HG02938 (cell line): Measurements from ENCODE around the gene RSPO3.
"Not testable (repeated sequence)": the region's sequence is repeated elsewhere in the genome, so short reads cannot be mapped to it uniquely, and the experiment has no call there.

Source experiments
- ATAC-seq: cut with Tn5 transposase; IDR thresholded peaks from one replicate; pipeline ENCODE4 v1.9.1; 2021; ENCODE audit warnings: mild to moderate bottlenecking, moderate library complexity; ENCODE audit not compliant: unreplicated experiment

RSPO3 gene

DNA sequence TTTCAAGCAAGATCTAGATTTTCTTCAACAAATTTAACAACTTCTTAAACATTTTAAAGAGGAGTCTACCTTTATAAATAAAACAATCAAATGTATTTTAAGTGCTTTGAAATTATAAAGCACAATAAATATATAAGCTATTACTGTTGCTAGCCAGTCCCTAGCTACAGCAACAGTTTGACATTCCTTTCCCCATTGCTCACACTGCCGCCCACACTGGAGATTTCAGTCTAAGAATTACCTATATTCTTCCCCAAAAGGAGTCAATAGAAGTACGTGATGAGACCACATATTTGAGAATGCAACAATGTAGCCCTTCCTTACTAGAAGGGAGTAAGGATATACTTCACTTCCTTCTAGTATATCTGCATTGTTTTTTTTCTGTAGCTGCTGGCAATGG, 82.8 kb downstream of the RSPO3 start:
- ATAC-seq: no peak

GRCh38 chr6:127202676-127203075, 84.2 kb downstream of the RSPO3 start:
- no peak for ATAC-seq

GRCh38 chr6:127204281-127204680, 85.8 kb downstream of the RSPO3 start:
- no peak for ATAC-seq

GRCh38 chr6:127205036-127205435, 86.6 kb downstream of the RSPO3 start:
- no peak for ATAC-seq

GRCh38 chr6:127206531-127207095, 88.1 kb downstream of the RSPO3 start:
- ATAC-seq: no peak

- no peak for ATAC-seq
Measured at GRCh38 chr6:127207591-127208120, 89.2 kb downstream of the RSPO3 start.

- no peak for ATAC-seq
Measured at GRCh38 chr6:127210725-127211124, 92.3 kb downstream of the RSPO3 start.

GRCh38 chr6:127212376-127212775, 93.9 kb downstream of the RSPO3 start:
- ATAC-seq: no peak

DNA sequence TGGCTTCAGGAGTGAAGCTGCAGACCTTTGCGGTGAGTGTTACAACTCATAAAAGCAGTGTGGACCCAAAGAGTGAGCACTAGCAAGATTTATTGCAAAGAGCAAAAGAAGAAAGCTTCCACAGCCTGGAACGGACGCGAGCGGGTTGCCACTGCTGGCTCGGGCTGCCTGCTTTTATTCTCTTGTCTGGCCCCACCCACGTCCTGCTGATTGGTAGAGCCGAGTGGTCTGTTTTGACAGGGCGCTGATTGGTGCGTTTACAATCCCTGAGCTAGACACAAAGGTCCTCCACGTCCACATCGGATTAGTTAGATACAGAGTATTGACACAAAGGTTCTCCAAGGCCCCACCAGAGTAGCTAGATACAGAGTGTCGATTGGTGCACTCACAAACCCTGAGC, 95.6 kb downstream of the RSPO3 start:
- ATAC-seq: not testable (repeated sequence)

DNA sequence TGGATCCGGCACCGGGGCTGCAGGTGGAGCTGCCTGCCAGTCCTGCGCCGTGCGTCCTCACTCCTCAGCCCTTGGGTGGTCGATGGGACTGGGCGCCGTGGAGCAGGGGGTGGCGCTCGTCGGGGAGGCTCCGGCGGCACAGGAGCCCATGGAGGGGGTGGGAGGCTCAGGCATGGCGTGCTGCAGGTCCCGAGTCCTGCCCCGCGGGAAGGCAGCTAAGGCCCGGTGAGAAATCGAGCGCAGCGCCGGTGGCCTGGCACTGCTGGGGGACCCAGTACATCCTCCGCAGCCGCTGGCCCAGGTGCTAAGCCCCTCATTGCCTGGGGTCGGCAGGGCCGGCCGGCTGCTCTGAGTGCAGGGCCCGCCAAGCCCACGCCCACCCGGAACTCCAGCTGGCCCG, 96.1 kb downstream of the RSPO3 start:
- not testable (repeated sequence) for ATAC-seq

GRCh38 chr6:127215931-127216330, 97.5 kb downstream of the RSPO3 start:
- ATAC-seq: no peak

DNA sequence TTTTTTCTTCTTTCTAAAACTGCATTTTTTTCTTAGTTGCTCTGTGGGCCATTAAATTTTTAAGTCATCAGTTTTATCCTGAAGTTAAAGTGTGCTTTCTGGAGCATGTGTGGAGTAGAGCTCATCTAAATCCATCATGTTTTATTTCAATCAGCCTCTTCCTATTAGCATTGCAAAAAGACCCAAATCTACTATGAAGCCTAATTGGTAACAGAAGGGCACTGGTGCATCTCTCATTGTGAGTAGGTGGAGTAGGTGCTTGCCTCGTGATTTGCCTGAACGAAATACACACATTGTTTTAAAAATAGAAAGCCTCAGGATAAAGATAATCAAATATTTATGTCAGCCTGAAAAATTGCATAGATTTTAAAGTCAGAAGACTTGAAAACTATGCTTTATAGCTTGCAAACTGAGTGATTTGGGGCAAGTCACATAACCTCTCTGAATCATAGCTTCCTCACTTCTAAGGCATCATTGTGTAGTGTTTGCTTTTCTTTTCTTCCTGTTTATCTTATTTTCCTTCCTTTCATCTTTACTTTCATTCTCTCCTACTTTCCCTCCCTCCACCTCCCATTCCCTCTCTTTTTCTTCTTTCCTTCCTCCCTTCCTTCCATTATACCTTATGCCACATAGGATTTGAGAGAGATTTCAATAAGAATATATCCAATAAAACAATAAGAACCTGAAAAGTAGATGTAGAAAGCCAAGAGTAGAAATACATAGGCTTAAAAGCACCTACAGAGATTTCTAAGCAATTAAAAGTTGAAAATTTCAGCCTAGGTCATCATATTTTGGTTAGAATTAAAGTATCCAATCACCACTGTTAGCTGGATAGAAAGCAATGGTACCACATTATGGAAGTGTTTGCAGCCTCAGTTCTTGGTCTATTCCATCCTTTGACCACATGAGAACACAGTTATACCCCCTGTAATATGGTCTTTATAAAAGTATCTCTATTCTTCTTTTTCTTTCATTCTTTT, 98.6 kb downstream of the RSPO3 start:
- no peak for ATAC-seq

DNA sequence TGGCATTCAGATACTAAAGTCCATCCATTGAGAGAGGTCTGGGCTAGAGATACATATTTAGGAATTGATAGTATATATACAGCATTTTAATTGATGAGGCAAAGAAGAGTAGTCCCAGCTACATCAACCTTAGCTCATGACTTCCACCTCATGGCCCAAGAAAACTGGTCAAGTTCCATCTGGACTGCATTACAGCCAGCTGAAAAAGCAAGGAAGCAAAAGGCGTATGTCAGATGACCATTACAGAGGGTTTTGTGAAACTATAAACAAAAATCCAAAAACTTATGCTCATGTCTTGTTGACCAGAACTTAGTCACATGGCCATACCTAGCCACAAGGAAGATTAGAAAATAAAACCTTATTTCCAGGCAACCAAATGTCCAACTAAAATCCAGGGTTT, 101.4 kb downstream of the RSPO3 start:
- ATAC-seq: no peak

DNA sequence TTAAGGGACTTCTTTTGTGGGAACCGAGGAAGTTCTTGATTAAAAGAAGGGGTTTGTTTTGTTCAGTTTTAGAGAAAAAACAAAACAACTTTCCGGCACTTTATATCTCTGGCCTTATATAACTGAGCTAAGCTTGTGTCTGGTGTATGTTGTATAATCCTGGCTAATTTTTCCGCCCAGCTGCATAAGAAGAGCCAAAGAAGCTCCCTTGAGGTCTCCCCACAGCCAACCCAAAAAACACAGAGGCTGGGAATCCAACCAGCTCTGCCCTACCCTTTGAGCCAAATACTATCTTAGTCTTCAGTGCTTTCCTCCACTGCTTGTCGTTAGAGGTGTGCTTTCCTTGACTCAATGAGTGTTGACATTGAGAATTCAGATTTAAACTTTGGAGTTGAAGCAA, 102.7 kb downstream of the RSPO3 start:
- ATAC-seq: no peak

GRCh38 chr6:127222418-127222817, 103.9 kb downstream of the RSPO3 start:
- ATAC-seq: no peak

GRCh38 chr6:127225497-127225896, 107.0 kb downstream of the RSPO3 start:
- no peak for ATAC-seq

- not testable (repeated sequence) for ATAC-seq
Measured at GRCh38 chr6:127233819-127234218, 115.3 kb downstream of the RSPO3 start.

DNA sequence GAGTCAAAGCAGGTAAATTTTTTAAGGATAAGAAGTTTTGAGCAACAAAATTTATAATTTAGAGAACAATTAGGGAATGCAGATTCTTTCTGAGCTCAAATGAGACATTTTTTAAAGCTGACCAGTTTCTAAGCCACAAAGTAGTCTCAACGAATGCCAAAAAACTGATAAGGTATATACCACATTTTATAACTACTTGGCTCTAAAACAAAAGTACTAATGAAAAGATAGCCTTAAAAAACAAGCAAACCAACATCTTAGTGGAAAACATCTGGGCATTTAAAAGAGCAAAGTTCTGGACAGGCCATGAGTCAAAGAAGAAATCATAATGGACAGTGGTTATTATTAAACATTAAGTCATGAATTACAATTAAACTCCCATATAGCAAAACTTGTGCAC, 125.0 kb downstream of the RSPO3 start:
- ATAC-seq: no peak
